ENCODE results near the gene MAP7D2. TPM values are rescaled to one million over a fixed set of nuclear protein-coding genes. Genes with fewer than 3 reads are reported as not detected.
A peak's percentile ranks its signal among the peaks of the same experiment; 100 is the strongest.

Gene MAP7D2
- polyA plus RNA-seq, 3 donors, result 0.45 TPM; not detected in 2

DNA sequence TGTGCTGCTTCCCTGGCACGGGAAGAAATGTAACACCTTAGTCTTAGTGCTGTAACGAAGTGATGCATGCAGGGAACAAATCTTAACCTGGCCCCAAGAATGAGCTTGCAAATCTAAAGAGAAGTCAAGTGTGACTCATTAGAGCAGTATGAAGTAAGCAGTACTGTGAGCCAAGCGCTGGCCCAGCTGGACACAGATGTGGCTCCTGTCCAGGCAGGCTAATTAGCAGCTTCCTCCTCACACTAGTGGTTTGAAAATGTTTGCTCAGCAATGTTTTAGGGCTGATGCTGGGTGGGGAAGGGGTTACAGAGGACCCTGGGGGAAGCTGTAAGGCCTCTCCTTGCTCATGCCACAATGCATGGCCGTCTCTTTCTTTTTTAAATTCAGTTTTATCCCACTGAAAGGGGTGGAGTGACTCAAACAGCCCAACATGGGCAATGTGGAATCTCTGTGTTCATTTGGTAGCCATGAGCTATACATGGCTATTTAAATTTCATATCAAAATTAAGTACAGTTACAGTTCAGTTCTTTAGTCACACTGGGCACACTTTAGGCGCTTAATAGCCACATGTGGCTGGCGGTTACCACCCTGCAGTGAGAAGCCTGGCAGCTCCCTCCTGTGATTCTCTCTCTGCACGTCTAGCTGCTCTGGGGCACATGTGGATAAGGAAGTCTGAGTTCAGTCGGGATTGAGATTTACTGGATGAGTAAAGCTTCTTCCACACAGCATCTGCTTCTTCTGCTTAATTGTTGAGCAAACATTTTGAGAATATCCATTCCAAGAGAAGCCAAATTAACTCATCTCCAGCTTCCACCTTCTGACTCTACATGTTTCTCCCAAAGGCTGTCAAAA is 48.8 kb downstream of the MAP7D2 start:
- H3K4me2 ChIP-seq (replicated peaks; ENCODE audit: extremely low read depth, low read length, poor library complexity, severe bottlenecking), result no peak overlapping the region
- H3K27ac ChIP-seq (ENCODE audit: low read depth in 1 of 2, low read length in 2 of 2), result no peak overlapping the region
- TF ChIP-seq, protein P1, sequence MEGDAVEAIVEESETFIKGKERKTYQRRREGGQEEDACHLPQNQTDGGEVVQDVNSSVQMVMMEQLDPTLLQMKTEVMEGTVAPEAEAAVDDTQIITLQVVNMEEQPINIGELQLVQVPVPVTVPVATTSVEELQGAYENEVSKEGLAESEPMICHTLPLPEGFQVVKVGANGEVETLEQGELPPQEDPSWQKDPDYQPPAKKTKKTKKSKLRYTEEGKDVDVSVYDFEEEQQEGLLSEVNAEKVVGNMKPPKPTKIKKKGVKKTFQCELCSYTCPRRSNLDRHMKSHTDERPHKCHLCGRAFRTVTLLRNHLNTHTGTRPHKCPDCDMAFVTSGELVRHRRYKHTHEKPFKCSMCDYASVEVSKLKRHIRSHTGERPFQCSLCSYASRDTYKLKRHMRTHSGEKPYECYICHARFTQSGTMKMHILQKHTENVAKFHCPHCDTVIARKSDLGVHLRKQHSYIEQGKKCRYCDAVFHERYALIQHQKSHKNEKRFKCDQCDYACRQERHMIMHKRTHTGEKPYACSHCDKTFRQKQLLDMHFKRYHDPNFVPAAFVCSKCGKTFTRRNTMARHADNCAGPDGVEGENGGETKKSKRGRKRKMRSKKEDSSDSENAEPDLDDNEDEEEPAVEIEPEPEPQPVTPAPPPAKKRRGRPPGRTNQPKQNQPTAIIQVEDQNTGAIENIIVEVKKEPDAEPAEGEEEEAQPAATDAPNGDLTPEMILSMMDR (IDR thresholded peaks at IDR 0.05), result no peak
- Mint-ChIP-seq H3K36me3 (no peaks in the 10 kb centered on the region), H3K9me3 (no peaks in the 10 kb centered on the region), H3K4me1 (peaks cover 15% of the 10 kb centered on the region), H3K27ac (peak overlapping the region in 4 of 7 donors; percentile 26 to 61 (median 41)), H3K27me3 (ENCODE audit: low read depth in 3 of 3) (peaks cover 1 to 15% (median 4%) of the 10 kb centered on the region in 3 donors), H3K4me3 (no peak overlapping the region)
- no peak overlapping the region for H3K4me3 ChIP-seq (replicated peaks in 1 of 3; ENCODE audit: low read depth in 2 of 3, low read length in 3 of 3)
- H2AFZ ChIP-seq (ENCODE audit: insufficient read depth, low read depth, low read length, poor library complexity, severe bottlenecking), result no peak overlapping the region
- H3K36me3 ChIP-seq (replicated peaks in 1 of 2; ENCODE audit: control insufficient read depth in 1 of 2, insufficient read depth in 2 of 2, low read length in 2 of 2), result no peaks in the 10 kb centered on the region
- intact Hi-C loops (cut with micrococcal nuclease), result no loop called here
- H3K4me1 ChIP-seq (ENCODE audit: control insufficient read depth in 1 of 2, insufficient read depth in 2 of 2, low read length in 2 of 2), result peaks cover 10% of the 10 kb centered on the region in 2 donors
- no peaks in the 10 kb centered on the region for H3K79me2 ChIP-seq (ENCODE audit: insufficient read depth, low read length)
- H3K9ac ChIP-seq (ENCODE audit: insufficient read depth, low read length, poor library complexity, severe bottlenecking), result no peak overlapping the region
- H3K9me3 ChIP-seq (replicated peaks in 1 of 2; ENCODE audit: control insufficient read depth in 1 of 2, insufficient read depth in 1 of 2, low read length in 2 of 2), result no peaks in the 10 kb centered on the region
- no CpG with 5 or more reads among the region's 8 CpGs for WGBS (ENCODE audit: insufficient coverage)
- no peaks in the 10 kb centered on the region for H3K27me3 ChIP-seq (ENCODE audit: control insufficient read depth in 2 of 2, insufficient read depth in 2 of 2, low read length in 2 of 2)
- H4K20me1 ChIP-seq (ENCODE audit: insufficient read depth, low read length), result no peaks in the 10 kb centered on the region
- peak; percentile 50 to 69 (median 68) for DNase-seq

DNA sequence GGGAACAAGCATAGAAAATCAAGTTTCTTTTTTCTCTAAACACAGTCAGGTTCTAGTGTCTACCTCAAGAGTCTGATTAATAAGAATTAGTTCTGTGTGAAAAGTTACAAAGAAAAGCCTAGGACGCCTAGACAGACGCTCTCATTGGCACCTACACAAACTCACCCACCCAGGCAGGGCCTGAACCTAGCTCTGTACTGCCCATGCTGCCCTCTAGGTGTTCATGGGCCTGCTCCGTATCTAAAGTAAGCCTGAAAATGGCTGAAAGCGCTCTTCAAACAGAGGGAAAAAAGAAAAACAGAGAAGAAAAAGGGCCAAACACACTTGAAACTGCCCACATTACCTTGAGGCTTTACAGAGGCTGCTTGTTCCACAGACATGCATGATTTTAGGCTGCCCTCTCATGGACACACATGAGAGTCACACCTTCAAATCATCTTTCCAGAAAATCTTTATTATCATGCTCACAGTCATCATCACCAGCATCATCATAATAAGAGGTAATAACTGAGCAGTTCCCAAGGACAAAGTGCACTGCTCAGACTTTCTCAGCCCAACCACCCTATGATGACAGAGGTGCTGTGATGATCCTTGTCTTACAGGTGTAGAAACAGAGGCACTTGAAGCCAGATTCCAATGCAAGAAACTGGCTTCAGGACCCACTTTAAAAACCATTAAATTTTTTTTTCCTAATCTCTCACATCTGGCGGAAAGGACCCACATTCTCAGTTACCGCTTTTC is 49.6 kb downstream of the MAP7D2 start:
- Histone ChIP-seq H3K9me3 (replicated peaks in 1 of 2; ENCODE audit: control insufficient read depth in 1 of 2, insufficient read depth in 1 of 2, low read length in 2 of 2) (no peaks in the 10 kb centered on the region), H3K36me3 (replicated peaks in 1 of 2; ENCODE audit: control insufficient read depth in 1 of 2, insufficient read depth in 2 of 2, low read length in 2 of 2) (no peaks in the 10 kb centered on the region), H3K4me2 (replicated peaks; ENCODE audit: extremely low read depth, low read length, poor library complexity, severe bottlenecking) (no peak overlapping the region), H2AFZ (ENCODE audit: insufficient read depth, low read depth, low read length, poor library complexity, severe bottlenecking) (no peak overlapping the region), H3K4me3 (replicated peaks in 1 of 3; ENCODE audit: low read depth in 2 of 3, low read length in 3 of 3) (no peak overlapping the region), H3K4me1 (ENCODE audit: control insufficient read depth in 1 of 2, insufficient read depth in 2 of 2, low read length in 2 of 2) (peaks cover 10% of the 10 kb centered on the region in 2 donors), H3K79me2 (ENCODE audit: insufficient read depth, low read length) (no peaks in the 10 kb centered on the region), H4K20me1 (ENCODE audit: insufficient read depth, low read length) (no peaks in the 10 kb centered on the region), H3K9ac (ENCODE audit: insufficient read depth, low read length, poor library complexity, severe bottlenecking) (no peak overlapping the region), H3K27ac (ENCODE audit: low read depth in 1 of 2, low read length in 2 of 2) (no peak overlapping the region), H3K27me3 (ENCODE audit: control insufficient read depth in 2 of 2, insufficient read depth in 2 of 2, low read length in 2 of 2) (no peaks in the 10 kb centered on the region)
- WGBS (ENCODE audit: insufficient coverage), result no CpG with 5 or more reads among the region's 6 CpGs
- Mint-ChIP-seq H3K9me3 (no peaks in the 10 kb centered on the region), H3K36me3 (no peaks in the 10 kb centered on the region), H3K27ac (peak overlapping the region in 4 of 7 donors; percentile 26 to 61 (median 41)), H3K4me1 (peaks cover 15% of the 10 kb centered on the region), H3K27me3 (ENCODE audit: low read depth in 3 of 3) (peaks cover under 1 to 17% (median 4%) of the 10 kb centered on the region in 3 donors), H3K4me3 (no peak overlapping the region)
- DNase-seq, result peak in 1 of 3 donors; percentile 3
- TF ChIP-seq, protein P1 (IDR thresholded peaks at IDR 0.05), result peak; percentile 35
- intact Hi-C loops (cut with micrococcal nuclease), result no loop called here
